Naive B cell (primary cell): ENCODE measurements around the gene SDK1. TPM values are rescaled to one million over a fixed set of nuclear protein-coding genes. Genes with fewer than 3 reads are reported as not detected.
"Not testable (repeated sequence)": the region's sequence is repeated elsewhere in the genome, so short reads cannot be mapped to it uniquely, and the experiment has no call there.

Source experiments
- ATAC-seq, 2 donors: fragments of 150-1000 bp; cut with Tn5 transposase; 2 replicates each; pipeline ENCODE4 v1.10.0; 2021; ENCODE audit warnings: low read depth in 2 of 2, mild to moderate bottlenecking in 2 of 2, moderate library complexity in 2 of 2
- DNase-seq: peaks from one replicate; pipeline ENCODE4 v3.0.0; 2022
- H3K27ac Mint-ChIP-seq, 6 donors: one replicate each; pipeline ENCODE4 v1.8.0; 2020 to 2022; ENCODE audit warnings: mild to moderate bottlenecking in 6 of 6, mixed read lengths in 6 of 6, moderate library complexity in 5 of 6, inconsistent platforms in 2 of 6
- H3K27me3 Mint-ChIP-seq, 3 donors: one replicate each; pipeline ENCODE4 v1.8.0; 2021 to 2022; ENCODE audit warnings: mixed read lengths in 3 of 3, mild to moderate bottlenecking in 1 of 3
- H3K36me3 Mint-ChIP-seq, 2 donors: one replicate each; pipeline ENCODE4 v1.8.0; 2020 to 2022; ENCODE audit warnings: mixed read lengths in 2 of 2, inconsistent platforms in 1 of 2, mild to moderate bottlenecking in 1 of 2
- H3K4me1 Mint-ChIP-seq, 3 donors: one replicate each; pipeline ENCODE4 v1.8.0; 2020 to 2022; ENCODE audit warnings: mixed read lengths in 3 of 3, inconsistent platforms in 1 of 3, mild to moderate bottlenecking in 1 of 3, moderate library complexity in 1 of 3
- H3K4me3 Mint-ChIP-seq, 8 donors: one replicate each; pipeline ENCODE4 v1.8.0; 2020 to 2022; ENCODE audit warnings: mild to moderate bottlenecking in 8 of 8, mixed read lengths in 8 of 8, moderate library complexity in 8 of 8, inconsistent platforms in 2 of 8
- H3K9me3 Mint-ChIP-seq, 7 donors: one replicate each; pipeline ENCODE4 v1.8.0; 2020 to 2022; ENCODE audit warnings: mixed read lengths in 7 of 7, mild to moderate bottlenecking in 5 of 7, inconsistent platforms in 2 of 7, moderate library complexity in 1 of 7
- polyA plus RNA-seq, 6 donors: library from polyadenylated mRNA; unstranded; fragments of 300-500 nt; fragmentation: Illumina TruSeq; gene quantifications; one replicate each; pipeline ENCODE4 v1.2.3, GENCODE V29; 2021; ENCODE audit warnings: low read depth in 6 of 6

SDK1 gene
- polyA plus RNA-seq, 6 donors from 2014 or later: 0.15 to 0.60 (median 0.38) TPM; not detected in 2

DNA sequence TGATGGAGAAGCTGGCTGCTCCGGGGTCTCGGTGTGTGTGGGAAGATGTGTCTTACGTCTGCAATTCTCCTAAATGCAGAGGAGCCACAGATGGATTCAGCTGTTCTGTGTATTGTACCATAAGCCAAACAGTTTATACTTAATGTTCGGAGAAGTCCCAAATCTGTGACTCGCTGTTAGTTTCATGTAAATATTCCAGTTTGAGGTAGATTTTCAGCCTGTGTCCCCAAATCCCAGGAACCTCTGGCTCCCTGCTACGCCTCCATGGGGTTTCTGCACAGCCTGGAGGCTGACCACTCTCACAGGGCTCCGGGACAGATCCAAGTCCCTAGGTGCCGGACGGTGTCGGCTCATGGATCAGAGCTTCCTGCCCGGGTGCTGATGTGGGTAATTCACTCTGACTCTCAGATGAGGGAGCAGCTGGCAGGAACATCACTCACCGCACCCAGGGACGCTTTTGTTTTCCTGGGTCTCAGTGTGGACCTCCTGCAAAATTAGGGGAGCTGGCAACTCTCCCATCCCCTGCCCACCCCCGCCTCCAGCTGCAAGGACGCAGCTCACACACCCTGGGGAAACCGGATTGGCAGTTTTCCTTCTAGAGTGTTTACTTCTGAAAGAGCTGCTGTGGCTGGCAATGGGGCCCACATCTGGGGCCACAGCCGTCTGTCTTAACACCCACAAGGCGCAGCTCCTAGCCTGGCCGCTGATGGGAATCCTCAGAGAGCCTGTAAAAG lies 960.0 kb downstream of the SDK1 start:
- no peaks in the 10 kb centered on the region for H3K4me1 Mint-ChIP-seq
- no peak overlapping the region for H3K4me3 Mint-ChIP-seq
- H3K27me3 Mint-ChIP-seq: peaks cover 0 to 6% (median 0%) of the 10 kb centered on the region in 3 donors
- peak overlapping the region in 1 of 6 donors; percentile 24 for H3K27ac Mint-ChIP-seq
- DNase-seq: no peak
- H3K9me3 Mint-ChIP-seq: peaks cover 0 to 18% (median 7%) of the 10 kb centered on the region in 7 donors
- no peak for ATAC-seq
- H3K36me3 Mint-ChIP-seq: peaks cover 0 to 10% of the 10 kb centered on the region in 2 donors

DNA sequence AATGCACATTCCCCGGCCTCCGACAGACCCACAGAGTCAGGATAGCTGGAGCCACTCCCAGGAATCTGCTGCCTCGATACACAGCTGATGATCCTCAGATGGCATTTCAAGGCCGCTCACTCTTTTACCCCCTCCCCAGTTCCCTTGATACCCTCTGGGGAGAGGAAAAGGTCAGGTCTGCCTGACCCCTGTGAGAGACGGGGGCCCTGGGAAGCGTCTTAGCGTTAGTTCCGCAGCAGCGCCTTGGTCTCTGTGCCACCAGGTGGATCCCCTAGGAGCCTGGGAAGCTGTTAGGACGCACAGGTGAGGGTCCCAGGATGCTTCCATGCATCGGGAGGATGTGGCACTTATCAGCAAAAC lies 960.5 kb downstream of the SDK1 start:
- H3K27me3 Mint-ChIP-seq: peaks cover 0 to 11% (median 0%) of the 10 kb centered on the region in 3 donors
- H3K4me1 Mint-ChIP-seq: no peaks in the 10 kb centered on the region
- DNase-seq: no peak
- no peak overlapping the region for H3K27ac Mint-ChIP-seq
- H3K36me3 Mint-ChIP-seq: peaks cover 0 to 10% of the 10 kb centered on the region in 2 donors
- H3K4me3 Mint-ChIP-seq: no peak overlapping the region
- no peak for ATAC-seq
- H3K9me3 Mint-ChIP-seq: peaks cover 0 to 13% (median 7%) of the 10 kb centered on the region in 7 donors

DNA sequence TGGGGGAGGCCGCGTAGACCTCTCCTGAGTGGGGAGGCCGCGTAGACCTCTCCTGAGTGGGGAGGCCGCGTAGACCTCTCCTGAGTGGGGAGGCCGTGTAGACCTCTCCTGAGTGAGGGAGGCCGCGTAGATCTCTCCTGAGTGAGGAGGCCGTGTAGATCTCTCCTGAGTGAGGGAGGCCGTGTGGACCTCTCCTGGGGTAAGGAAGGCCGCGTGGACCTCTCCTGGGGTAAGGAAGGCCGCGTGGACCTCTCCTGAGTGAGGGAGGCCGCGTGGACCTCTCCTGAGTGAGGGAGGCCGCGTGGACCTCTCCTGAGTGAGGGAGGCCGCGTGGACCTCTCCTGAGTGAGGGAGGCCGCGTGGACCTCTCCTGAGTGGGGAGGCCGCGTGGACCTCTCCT lies 963.2 kb downstream of the SDK1 start:
- H3K4me1 Mint-ChIP-seq, ATAC-seq, H3K4me3 Mint-ChIP-seq, H3K36me3 Mint-ChIP-seq, H3K27ac Mint-ChIP-seq, DNase-seq, H3K9me3 Mint-ChIP-seq: not testable (repeated sequence)
- peaks cover 0 to 12% (median 0%) of the 10 kb centered on the region in 3 donors for H3K27me3 Mint-ChIP-seq

DNA sequence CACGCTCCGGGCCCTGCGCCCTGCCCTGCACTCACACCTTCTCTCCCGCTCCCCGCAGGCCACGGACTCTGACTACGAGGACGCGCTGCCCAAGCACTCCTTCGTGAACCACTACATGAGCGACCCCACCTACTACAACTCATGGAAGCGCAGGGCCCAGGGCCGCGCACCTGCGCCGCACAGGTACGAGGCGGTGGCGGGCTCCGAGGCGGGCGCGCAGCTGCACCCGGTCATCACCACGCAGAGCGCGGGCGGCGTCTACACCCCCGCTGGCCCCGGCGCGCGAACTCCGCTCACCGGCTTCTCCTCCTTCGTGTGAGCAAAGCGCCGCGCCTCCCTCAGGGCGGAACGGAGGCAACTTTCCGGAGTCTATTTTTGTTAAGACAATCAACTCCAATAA lies 964.0 kb downstream of the SDK1 start:
- Mint-ChIP-seq H3K27ac (no peak overlapping the region), H3K9me3 (peaks cover 0 to 7% (median 2%) of the 10 kb centered on the region in 7 donors), H3K36me3 (no peaks in the 10 kb centered on the region), H3K4me3 (no peak overlapping the region), H3K4me1 (no peaks in the 10 kb centered on the region), H3K27me3 (peaks cover 0 to 6% (median 0%) of the 10 kb centered on the region in 3 donors)
- DNase-seq: no peak
- no peak for ATAC-seq

DNA sequence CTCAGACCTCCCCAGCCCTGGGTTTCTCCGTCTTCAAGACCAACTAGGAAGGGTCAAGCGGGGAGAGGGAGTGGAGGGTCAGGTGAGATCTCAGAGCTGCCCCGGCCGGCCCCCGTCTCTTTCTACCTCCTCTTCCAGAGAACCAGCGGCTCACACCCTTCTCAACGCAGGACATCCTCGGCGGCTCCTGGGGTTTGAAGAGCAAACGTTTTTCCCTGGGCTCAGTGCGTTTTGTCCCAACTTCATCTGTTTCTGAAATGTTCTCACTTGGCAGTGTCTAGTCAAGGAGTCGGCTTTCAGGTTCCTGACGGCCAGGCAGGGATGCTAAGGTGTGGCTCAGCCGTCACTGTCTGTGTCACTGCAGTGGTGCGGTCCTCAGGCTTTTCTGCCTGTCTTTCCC lies 964.6 kb downstream of the SDK1 start:
- Mint-ChIP-seq H3K4me3 (no peak overlapping the region), H3K27ac (no peak overlapping the region), H3K4me1 (no peaks in the 10 kb centered on the region), H3K9me3 (peaks cover 0 to 7% (median 2%) of the 10 kb centered on the region in 7 donors), H3K27me3 (peaks cover 0 to 6% (median 0%) of the 10 kb centered on the region in 3 donors), H3K36me3 (no peaks in the 10 kb centered on the region)
- DNase-seq (no peak), ATAC-seq (no peak)

DNA sequence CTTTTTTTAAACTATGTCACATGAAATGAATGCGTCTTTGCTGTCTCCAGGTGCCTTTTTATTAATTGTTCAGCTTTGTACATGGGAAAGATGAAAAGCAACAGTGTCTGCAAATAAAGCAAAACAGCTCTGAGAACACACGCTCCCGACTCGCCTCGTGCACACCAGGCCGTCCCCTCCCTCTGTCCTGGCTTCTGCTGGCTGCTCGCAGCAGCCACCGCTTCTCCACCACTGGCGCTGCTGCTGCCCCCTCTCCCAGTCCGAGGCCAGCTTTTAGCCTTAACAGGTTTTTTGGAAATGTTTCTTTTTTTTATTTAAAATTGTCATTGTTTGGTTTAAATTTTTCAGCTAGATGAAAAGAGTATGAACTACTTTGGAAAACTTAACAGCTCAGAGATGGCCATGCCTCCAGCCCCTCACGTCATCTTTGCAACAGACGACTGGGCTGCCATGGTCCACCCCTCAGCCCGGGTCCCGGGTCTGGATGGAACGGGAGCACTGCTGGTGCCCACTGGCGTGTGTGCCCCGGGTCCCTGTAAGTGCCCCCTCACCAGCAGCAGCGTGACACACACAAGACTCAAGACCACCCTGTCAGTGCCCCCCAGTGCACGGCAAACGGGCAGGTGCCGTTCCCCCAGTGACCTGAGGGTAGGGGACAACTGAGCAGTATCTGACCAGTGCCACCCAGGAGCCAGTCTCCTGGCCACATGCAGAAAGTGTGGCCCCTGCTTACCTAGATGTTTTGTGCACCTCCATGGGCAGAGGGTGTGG lies 965.4 kb downstream of the SDK1 start:
- Mint-ChIP-seq H3K27me3 (peaks cover 0 to 6% (median 0%) of the 10 kb centered on the region in 3 donors), H3K9me3 (peaks cover 0 to 7% (median 2%) of the 10 kb centered on the region in 7 donors), H3K27ac (no peak overlapping the region), H3K4me3 (no peak overlapping the region), H3K36me3 (no peaks in the 10 kb centered on the region), H3K4me1 (no peaks in the 10 kb centered on the region)
- ATAC-seq (no peak), DNase-seq (no peak)

DNA sequence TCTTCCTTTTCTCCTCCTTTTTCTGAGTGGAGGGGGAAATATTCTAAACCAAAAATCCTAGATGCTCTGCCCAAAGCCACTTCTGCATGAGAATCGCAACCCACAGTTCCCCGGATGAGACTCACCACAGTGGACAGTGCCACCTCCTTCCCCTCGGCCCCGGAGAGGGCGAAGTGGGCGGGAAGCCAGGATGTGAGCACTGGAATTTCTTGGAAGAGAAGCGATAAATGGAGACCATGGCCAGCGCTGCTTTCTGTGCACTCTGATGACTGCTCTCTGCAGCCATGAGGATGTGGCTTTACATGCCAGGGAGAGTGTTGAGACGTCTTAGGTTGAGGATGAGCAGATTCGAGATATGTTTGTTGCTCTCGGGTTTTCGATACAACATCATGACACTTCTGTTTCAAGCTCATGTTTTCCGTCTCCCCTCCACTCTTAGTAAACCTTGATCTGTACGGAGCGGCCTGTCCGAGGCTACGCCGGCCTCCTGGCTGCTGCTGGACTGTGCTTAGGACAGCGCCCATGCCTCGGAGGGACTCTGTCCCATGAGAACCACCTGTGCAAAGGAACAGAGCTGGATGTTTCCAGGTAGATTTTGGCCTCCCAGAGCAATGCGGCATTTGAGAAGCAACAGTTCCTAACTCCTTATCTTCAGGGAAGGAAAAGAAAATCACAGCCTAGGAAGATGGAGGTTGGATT lies 966.4 kb downstream of the SDK1 start:
- Mint-ChIP-seq H3K9me3 (peaks cover 0 to 7% (median 2%) of the 10 kb centered on the region in 7 donors), H3K27me3 (peaks cover 0 to 6% (median 0%) of the 10 kb centered on the region in 3 donors), H3K4me1 (no peaks in the 10 kb centered on the region), H3K4me3 (no peak overlapping the region), H3K36me3 (no peaks in the 10 kb centered on the region), H3K27ac (no peak overlapping the region)
- no peak for ATAC-seq
- DNase-seq: no peak

DNA sequence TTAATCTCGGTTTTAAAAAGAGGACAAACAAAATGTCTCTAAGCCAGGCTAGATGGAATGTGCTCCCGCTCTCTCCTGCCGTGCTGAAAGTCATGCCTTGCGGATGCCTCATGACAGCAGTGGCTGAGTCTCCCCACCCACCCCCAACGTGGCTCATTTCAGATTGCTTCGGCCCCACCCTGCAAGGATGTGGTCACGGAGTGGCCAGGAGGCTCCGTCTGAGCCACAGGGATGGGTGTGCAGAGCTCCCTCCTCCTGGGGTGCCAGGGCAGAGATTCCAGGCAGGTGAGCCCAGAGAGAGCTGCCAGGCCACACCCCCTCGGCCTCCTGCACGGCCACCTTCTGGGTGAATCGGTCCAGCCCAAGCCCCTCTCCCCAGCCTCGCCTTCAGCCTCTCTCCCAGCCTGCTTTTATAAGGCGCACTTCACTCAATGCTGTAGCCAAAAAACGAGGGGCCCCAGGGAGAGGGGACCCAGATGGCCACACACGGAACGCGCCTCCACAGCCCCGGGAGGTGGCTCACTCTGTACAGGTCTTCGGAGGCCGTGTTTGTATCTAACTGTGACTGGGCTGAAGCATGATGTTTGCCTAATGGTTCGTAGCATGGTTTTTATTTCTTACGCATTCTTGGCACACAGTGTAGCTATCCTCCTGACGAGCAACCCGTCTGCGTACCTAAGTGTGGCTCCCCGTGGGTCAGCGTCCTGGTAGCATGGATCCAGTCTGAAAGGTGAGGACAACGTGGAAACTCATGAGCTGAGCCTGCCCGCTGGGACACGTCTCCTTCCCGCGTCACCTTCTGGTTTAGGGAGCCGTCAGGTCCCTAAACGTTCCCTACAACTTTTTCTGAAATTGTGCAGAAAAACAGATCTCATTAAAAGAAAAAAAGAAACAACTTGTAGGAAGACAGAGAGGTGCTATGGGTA lies 967.3 kb downstream of the SDK1 start:
- peaks cover 0 to 6% (median 0%) of the 10 kb centered on the region in 3 donors for H3K27me3 Mint-ChIP-seq
- H3K9me3 Mint-ChIP-seq: peaks cover 0 to 7% (median 2%) of the 10 kb centered on the region in 7 donors
- H3K27ac Mint-ChIP-seq: peak overlapping the region in 1 of 6 donors; percentile 56
- no peak for ATAC-seq
- no peak for DNase-seq
- H3K4me3 Mint-ChIP-seq: no peak overlapping the region
- H3K4me1 Mint-ChIP-seq: no peaks in the 10 kb centered on the region
- no peaks in the 10 kb centered on the region for H3K36me3 Mint-ChIP-seq

DNA sequence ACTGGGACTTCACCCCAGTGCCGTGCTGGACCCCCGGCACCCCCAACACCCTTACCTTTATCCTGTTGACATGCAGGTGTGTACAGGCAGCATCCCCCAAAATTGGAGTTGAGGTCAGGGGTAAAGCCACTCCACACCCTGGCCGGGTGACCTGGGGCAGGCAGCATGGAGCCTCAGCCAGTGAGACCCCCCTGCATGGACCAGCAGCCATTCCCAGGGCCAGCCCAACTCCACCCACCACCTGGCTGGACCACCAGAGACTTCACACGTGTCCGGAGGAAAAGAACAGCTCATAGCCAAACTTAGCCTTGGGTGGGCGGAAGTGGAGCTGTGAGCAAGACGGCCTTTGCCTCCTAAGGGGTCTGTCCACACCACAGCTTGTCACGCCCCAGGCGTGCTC lies 968.0 kb downstream of the SDK1 start:
- H3K27ac Mint-ChIP-seq: no peak overlapping the region
- no peaks in the 10 kb centered on the region for H3K4me1 Mint-ChIP-seq
- ATAC-seq: no peak
- no peak overlapping the region for H3K4me3 Mint-ChIP-seq
- peaks cover 0 to 6% (median 0%) of the 10 kb centered on the region in 3 donors for H3K27me3 Mint-ChIP-seq
- peaks cover 0 to under 1% of the 10 kb centered on the region in 2 donors for H3K36me3 Mint-ChIP-seq
- DNase-seq: no peak
- peaks cover 2 to 10% (median 5%) of the 10 kb centered on the region in 7 donors for H3K9me3 Mint-ChIP-seq

DNA sequence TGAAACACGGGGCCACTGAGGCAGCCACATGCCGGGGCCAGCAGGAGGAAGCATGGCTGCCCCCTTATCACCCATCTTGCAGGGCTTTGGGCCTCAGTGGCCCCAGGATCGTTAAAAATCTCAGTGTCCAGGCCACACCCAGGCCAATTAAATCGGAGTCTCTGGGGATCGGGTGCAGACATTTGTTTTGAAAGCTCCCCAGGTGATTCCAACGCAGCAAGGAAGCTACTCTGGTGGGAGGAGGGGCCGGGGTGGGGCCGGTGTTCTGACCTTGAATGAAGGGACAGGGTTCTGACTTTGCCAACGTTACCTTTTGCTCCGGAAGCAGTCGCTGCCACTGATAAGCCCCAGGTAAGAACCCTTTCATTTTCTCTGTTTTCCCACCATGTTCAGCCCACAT lies 968.7 kb downstream of the SDK1 start:
- ATAC-seq: no peak
- H3K4me3 Mint-ChIP-seq: no peak overlapping the region
- H3K4me1 Mint-ChIP-seq: no peaks in the 10 kb centered on the region
- peaks cover 7 to 12% (median 10%) of the 10 kb centered on the region in 7 donors for H3K9me3 Mint-ChIP-seq
- H3K36me3 Mint-ChIP-seq: peaks cover 0 to 7% of the 10 kb centered on the region in 2 donors
- no peak for DNase-seq
- peaks cover 0 to 6% (median 0%) of the 10 kb centered on the region in 3 donors for H3K27me3 Mint-ChIP-seq
- peak overlapping the region in 1 of 6 donors; percentile 82 for H3K27ac Mint-ChIP-seq

DNA sequence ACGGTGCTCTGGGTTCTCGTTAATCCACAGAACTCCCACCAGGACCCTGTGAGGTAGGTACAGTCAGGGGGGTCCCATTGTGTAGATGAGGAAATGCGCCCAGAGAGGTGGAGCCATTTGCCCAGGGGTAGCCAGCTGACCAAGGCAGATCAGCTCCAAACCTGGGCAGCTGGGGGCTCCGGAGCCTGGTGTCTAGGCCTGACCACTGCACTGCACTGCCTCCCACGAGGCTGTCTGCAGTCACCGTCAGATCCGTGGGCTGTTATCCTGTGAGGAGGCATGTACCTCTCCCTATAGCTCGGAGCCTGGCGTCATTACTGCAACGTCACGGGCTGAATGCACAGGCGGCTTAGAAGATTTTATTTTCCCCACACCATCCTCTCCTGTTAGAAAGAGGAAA lies 969.2 kb downstream of the SDK1 start:
- Mint-ChIP-seq H3K4me1 (no peaks in the 10 kb centered on the region), H3K27ac (peak overlapping the region in 1 of 6 donors; percentile 82), H3K4me3 (no peak overlapping the region), H3K27me3 (peaks cover 0 to 6% (median 0%) of the 10 kb centered on the region in 3 donors), H3K9me3 (peaks cover 7 to 15% (median 11%) of the 10 kb centered on the region in 7 donors), H3K36me3 (peaks cover 0 to 10% of the 10 kb centered on the region in 2 donors)
- ATAC-seq: no peak
- DNase-seq: no peak

DNA sequence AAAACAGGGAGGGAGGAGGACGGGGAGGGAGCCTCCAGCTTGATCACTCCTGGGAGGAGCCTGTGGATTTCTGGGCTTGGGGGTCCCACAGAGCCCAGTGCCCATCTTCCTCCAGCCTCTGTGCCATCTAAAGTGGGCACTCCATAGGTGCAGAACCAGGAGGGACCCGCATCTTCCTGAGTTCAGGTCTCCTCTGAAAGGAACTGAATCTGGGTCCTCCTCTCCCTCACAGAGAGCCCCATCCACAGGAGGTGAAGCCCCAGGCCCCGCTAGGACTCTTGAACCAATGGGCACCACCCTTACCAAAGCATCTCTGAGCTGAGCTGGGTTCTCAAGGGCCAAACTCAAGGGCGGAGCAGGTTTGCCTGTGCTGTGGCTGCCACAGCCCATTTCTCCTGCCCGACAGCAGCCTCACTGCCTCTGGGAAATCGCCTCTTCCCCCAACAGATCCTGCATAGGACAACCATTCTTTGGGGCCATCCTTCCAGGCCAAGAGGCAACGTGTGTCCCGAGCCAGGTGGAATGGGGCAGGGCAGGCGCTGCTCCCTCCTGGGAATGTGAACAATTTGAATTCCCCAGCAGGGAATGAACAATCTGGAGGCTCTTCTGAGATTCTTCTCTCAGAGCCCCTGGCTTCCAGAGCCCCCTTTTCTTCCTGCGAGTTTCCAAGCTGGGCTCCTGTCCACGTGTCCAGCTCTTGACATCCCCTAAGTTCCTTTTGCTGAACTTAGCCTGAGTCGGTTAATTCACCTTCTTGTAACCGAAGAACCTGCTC lies 970.1 kb downstream of the SDK1 start:
- peaks cover 0 to 10% of the 10 kb centered on the region in 2 donors for H3K36me3 Mint-ChIP-seq
- H3K27ac Mint-ChIP-seq: no peak overlapping the region
- ATAC-seq: no peak
- DNase-seq: no peak
- H3K4me1 Mint-ChIP-seq: no peaks in the 10 kb centered on the region
- H3K27me3 Mint-ChIP-seq: peaks cover 0 to 5% (median 0%) of the 10 kb centered on the region in 3 donors
- H3K4me3 Mint-ChIP-seq: no peak overlapping the region
- H3K9me3 Mint-ChIP-seq: peaks cover 5 to 17% (median 11%) of the 10 kb centered on the region in 7 donors
